Testis (tissue), 2 donors: ENCODE results near the gene CDK11B.

Experiments used
- CTCF ChIP-seq, 3 experiments: fragments of 450-650 bp in 2 of 3; fragments of 200-600 bp in 1 of 3; sonication (generic) in 1 of 3; IDR thresholded peaks; one replicate each; pipeline ENCODE4 v1.5.1; 2016 to 2019; ENCODE audit warnings: antibody characterized with exemption in 3 of 3, mild to moderate bottlenecking in 2 of 3, moderate library complexity in 1 of 3
- POLR2A ChIP-seq: fragments of 450-650 bp; IDR thresholded peaks from one replicate; pipeline ENCODE4 v1.6.1; 2017; ENCODE audit warnings: antibody characterized with exemption, mild to moderate bottlenecking, moderate library complexity

- no peak for TF ChIP-seq CTCF (IDR thresholded peaks at IDR 0.05)
- no peak for TF ChIP-seq POLR2A
Measured at GRCh38 chr1:1680912-1681273, 22.1 kb upstream of the CDK11B start.
